Stimulated activated CD4-positive, alpha-beta T cell treated with anti-CD3 and anti-CD28 coated beads, Interleukin-15, amount 100 ng/mL, for 24 hours (primary cell): ENCODE measurements around the gene ANKMY1.
"Not testable (repeated sequence)": the region's sequence is repeated elsewhere in the genome, so short reads cannot be mapped to it uniquely, and the experiment has no call there.

ENCODE experiments used
- DNase-seq: peaks from one replicate; pipeline ENCODE4 v3.0.0-alpha.2; 2020

Gene ANKMY1

GRCh38 chr2:240501531-240501991 lies 56.2 kb downstream of the ANKMY1 start:
- no peak for DNase-seq

GRCh38 chr2:240500561-240501423 lies 57.0 kb downstream of the ANKMY1 start:
- DNase-seq = no peak

DNA sequence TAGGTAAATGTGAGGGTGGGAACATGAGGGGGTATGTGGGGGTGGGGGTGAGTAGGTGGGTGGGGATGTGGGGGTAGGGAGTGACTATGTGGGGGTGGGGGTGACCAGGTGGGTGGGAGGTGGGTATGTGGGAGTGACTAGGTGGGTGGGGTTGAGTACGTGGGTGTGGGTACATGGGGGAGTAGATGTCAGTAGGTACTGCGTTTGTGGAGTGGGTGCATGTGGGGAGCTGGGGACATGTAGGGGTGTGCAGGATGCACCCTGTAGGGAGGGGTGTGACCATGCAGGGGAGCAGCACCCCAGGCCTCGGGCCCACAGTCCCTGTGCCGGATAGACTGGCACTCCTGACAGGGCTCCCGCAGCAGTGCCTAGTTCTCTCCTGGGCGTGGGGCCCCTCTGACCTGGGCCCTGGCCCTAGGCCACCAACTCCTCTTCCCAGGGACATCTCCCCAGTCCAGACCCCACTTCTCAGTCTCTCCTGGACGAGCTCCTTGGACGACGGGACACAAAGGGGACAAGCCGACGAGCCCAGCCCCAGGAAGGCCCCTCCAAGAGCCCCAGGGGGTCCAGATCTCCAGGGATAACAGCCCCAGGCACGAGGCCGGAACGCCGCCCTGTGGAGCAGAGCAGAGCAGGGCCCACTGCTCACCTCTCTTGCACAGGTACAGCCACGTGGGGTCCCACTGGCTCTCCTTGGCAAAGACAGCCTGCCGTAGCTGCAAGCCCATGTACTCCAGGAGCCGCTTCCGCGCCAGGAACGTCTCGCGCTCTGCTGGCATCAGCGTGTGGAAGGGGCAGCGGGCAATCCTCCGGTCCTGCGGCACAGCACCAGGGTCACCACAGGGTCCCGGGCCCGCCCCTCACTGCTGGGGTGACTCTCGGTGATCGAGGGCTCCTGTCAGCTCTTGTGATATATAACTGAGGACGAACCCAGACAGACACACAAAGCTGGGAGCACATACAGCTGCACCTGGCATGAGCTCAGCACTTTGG lies 58.2 kb downstream of the ANKMY1 start:
- no peak for DNase-seq

DNA sequence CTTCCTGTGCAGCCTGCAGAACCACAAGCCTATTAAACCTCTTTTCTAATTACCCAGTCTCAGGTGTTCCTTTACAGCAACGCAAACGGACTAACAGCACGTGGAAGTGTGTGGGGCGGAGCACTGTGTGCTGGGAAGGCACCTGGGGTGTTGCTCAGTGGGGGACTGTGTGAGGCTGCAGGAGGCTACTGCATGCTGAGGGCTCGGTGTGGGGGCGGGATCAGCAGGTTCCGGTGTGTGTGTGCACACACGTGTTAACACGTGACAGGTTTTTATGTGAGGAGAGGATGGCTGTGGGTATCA lies 58.9 kb downstream of the ANKMY1 start:
- no peak for DNase-seq

DNA sequence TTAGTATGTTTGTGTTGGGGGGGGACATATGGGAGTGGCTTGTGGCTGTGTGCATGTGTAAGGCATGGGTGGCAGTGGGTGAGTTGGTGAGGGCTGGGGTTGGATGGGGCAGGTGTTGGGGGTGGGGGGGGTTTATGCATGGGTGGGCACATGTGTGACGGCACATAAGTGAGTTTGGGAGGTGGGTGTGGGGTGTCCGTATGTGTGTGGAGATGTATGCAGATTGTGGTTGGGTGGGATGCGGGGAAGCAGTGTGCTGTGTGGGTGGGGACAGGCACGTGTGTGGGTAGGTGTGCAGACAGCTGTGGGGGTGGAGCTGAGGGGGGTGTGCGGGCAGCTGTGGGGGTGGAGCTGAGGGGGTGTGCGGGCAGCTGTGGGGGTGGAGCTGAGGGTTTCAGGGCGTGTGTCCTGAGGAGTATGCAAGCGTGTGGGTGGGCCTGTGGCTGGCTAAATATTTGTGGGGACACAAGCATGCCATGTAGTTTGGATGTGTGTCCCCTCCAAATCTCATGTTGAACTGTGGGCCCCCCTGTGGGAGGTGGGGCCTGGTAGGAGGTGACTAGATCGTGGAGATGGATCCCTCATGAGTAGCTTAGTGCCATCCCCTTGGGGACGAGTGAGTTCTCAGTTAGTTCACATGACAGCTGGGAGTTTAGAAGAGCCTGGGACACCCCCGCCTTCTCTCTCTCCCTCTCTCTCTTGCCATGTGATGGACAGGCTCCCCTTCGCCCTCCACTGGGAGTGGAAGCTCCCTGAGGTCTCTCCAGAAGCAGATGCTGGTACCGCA lies 59.4 kb downstream of the ANKMY1 start:
- DNase-seq = no peak

GRCh38 chr2:240497082-240497481 lies 60.7 kb downstream of the ANKMY1 start:
- not testable (repeated sequence) for DNase-seq

DNA sequence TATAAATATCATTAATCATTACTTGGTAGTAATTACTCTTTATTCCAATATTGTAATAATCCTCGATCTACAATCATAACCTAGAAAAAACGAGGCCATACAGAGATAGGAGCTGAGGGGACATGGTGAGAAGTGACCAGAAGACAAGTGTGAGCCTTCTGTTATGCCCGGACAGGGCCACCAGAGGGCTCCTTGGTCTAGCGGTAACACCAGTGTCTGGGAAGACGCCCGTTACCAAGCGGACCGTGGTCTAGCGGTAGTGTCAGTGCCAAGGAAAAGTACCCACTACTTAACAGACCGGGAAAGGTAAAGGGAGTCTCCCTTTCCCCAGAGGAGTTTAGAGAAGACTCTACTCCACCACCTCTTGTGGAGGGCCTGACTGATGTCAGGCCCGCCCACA lies 62.8 kb downstream of the ANKMY1 start:
- DNase-seq = not testable (repeated sequence)

- DNase-seq = no peak
Measured at GRCh38 chr2:240494194-240494793, 63.5 kb downstream of the ANKMY1 start.

DNA sequence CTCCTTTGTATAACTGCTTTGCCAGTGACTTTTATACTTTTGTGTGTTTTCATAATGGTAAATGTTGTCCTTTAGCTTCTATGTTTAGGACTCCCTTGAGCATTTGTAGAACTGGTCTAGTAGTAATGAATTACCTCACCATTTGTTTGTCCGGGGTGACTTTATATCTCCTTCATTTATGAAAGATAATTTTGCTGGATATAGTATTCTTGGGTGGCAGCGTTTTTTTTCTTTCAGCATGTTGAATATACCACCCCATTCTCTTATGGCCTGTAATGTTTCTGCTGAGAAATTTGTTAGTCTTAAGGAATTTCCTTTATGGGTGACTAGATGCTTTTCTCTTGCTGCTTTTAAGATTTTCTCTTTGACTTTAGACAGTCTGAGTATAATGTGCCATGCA lies 66.3 kb downstream of the ANKMY1 start:
- DNase-seq = no peak

DNA sequence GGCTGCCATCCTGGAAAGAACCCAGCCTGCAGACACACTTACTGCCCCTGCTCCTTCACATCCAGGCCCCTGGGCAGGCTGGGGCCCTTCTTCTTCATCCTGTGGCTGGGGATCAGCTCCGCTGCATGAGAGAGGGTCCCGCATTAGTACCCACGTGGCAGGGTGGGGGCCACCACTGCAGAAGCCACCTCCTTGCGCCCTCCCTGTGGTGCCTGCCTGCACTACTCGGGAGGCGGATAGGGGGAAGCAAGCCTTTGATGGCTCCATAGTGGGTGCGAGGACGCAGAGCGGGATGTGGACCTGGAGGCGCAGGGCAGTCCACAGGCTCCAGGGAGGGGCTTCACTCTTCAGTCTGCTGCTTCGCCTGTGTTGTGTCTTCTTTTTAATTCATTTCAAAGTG lies 75.6 kb downstream of the ANKMY1 start:
- DNase-seq = no peak

DNA sequence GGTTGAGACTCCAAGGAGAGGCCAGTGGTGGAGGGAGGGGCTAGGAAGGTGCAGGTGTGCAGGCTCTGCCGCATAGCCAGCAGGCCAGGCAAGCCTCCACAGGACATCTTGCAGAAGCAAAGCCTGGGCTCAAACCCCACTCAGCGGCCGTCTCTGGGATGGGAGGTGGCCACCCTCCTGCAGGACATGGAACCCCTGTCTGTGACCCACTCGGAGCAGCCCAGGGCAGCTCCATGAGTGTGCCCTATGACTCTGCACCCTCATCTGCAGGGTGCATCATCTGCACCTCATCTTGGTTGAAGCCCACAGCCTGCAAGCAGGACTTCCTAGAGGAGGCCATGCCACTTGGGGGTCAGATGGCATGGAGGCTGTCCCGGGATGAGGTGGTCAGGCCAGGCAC lies 76.1 kb downstream of the ANKMY1 start:
- no peak for DNase-seq

DNA sequence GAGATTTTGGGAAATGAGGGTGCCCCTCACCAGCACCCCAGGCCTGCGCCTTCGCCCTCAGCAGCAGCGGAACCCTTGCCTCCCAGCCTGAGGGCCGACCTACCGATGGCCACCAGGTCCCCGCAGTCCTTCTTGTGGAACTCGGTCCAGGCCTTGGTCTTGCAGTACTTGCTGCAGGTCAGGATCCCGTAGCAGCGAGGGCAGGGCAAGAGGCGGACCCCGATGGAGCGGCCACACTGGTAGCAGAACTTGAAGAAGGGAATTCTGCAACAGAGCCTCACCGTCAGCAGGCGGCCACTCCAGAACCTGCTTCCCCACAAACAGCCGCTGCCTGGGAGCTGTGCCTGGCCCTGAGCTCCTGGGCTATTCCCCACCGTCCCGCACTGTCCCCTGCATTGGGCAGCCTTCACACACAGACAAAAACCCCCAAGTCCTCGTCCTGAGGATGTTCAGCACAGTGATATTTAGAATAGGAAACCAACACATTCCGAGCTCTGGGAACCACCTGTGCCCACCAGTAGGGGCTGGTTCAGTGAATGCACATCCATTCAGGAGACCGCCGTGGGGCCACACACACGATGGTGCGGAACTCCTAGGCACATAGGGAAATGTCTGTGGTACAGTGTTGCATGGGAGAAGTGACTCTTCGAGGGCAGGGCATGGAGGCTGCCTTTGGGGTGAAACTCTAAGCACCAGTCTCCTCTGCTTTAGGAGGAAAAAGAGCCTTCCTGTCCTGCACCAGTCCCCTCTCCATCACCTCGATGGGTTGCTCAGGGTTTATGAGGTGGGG lies 76.8 kb downstream of the ANKMY1 start:
- DNase-seq = no peak

DNA sequence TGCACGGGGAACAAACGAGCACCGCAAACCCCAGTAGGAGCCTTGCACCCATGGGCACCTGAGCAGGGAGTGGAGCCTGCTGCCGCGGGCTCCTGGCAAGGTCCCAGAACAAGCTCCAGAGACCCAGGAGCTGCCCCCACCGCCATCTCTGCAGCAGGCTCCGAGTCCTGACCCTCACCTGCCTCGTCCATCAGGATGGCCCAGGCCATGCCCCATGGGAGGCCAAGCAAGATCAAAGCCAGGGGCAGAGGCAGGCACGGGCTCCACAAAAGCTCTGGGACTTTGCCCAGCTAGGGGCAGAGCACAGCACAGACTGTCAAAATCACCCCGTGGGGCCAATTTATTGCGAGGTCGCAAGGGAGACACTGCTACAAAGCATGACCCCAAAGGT lies 78.7 kb downstream of the ANKMY1 start:
- DNase-seq = no peak

- no peak for DNase-seq
Measured at GRCh38 chr2:240478346-240479110, 79.3 kb downstream of the ANKMY1 start.

GRCh38 chr2:240477916-240478315 lies 79.9 kb downstream of the ANKMY1 start:
- DNase-seq = no peak

GRCh38 chr2:240473211-240473610 lies 84.6 kb downstream of the ANKMY1 start:
- no peak for DNase-seq

GRCh38 chr2:240472078-240472790 lies 85.6 kb downstream of the ANKMY1 start:
- no peak for DNase-seq

DNA sequence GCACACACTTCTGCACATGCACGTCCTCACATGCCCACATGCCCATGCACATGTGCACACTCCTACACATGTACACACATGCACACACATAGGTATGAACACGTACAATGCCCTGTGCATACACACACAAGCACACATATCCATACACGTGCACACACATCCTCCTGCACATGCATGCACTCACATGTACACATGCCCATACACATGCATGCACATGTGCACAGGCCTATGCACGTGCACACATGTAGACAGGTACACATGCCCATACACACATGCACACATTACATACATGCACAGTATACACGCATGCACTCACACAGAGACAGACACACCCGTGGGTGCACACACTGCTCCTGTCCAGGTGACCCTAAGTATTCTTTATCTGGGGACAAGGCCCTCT lies 88.0 kb downstream of the ANKMY1 start:
- DNase-seq = no peak

DNA sequence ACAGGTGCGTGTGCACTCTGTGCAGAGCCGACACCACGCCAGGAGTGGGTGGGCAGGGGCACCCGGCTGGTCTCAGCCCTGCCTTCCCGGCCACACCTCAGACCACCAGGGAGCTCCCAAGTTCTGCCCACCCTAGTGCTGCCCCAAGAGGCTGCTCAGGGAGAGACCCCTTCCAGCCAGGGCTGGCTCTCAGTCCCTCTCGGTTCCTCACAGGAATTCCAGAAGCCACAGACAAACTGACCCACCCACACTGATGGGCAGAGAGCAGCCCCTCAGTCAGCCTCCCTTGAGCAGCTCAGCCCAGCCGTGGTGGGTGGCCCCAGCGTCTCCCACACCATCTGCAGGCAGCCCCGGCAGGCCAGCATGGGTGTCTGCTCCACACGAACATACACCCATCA lies 88.5 kb downstream of the ANKMY1 start:
- no peak for DNase-seq
